ENCODE results near the gene FGF6. TPM values are rescaled to one million over a fixed set of nuclear protein-coding genes. Genes with fewer than 3 reads are reported as not detected.

FGF6 gene
- total and polyA plus RNA-seq, 9 of the 15 experiments (the other 6 are each of a cell fraction or from before 2014, with no cell fraction given): 0.14 TPM; not detected in 8

DNA sequence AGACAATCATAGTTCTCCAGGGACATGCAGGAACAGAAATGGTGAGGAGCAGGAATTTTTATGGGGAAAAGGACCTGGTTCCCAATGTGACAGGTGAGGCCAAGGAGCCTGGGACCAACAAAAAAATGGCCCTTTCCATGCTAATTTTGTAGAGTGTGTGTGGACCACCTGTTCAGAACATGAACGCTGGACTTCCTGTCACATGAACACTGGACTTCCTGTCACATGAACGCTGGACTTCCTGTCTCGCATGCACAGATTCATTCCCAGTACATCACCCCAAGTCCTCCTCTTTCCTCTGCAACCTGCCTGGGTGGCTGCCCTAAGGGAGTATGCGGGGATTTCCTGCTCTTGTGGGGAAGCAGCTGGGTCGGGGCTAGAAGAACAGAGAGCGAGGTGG is 10.1 kb downstream of the FGF6 start:
- 24% methylated on average over 6 of the region's 6 CpGs for WGBS (ENCODE audit: insufficient coverage, low coverage, missing lambda C conversion rate)
- TF ChIP-seq E2F1 (CRISPR knock-in tag; IDR thresholded peaks at IDR 0.05): no peak
- no peak for TF ChIP-seq SRSF1 (IDR thresholded peaks at IDR 0.05; ENCODE audit: low read depth, low read length)
- no peak for TF ChIP-seq MXI1 (IDR thresholded peaks at IDR 0.05; ENCODE audit: low read depth, low read length)
- TF ChIP-seq MLX (CRISPR knock-in tag; conservative IDR thresholded peaks at IDR 0.05): no peak
- TF ChIP-seq E2F3 (CRISPR knock-in tag; IDR thresholded peaks at IDR 0.05): no peak
- no peak for TF ChIP-seq RERE (CRISPR knock-in tag; IDR thresholded peaks at IDR 0.05; ENCODE audit: borderline replicate concordance)
- no peak for TF ChIP-seq ZNF766 (CRISPR knock-in tag; conservative IDR thresholded peaks at IDR 0.05)
- TF ChIP-seq PPARD (CRISPR knock-in tag; IDR thresholded peaks at IDR 0.05): no peak
- no peak for TF ChIP-seq PML (IDR thresholded peaks at IDR 0.05; ENCODE audit: low read length)
- TF ChIP-seq ZNF23 (CRISPR knock-in tag; IDR thresholded peaks at IDR 0.05): no peak
- no peak for TF ChIP-seq SUPT5H (IDR thresholded peaks at IDR 0.05)
- no peak for TF ChIP-seq CBFB (CRISPR knock-in tag; IDR thresholded peaks at IDR 0.05)
- peak; percentile 68 for TF ChIP-seq GABPA (tag; conservative IDR thresholded peaks at IDR 0.05; ENCODE audit: low read depth)
- TF ChIP-seq PTBP1 (IDR thresholded peaks at IDR 0.05; ENCODE audit: low read depth, low read length): no peak
- TF ChIP-seq, protein P1, sequence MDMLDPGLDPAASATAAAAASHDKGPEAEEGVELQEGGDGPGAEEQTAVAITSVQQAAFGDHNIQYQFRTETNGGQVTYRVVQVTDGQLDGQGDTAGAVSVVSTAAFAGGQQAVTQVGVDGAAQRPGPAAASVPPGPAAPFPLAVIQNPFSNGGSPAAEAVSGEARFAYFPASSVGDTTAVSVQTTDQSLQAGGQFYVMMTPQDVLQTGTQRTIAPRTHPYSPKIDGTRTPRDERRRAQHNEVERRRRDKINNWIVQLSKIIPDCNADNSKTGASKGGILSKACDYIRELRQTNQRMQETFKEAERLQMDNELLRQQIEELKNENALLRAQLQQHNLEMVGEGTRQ (CRISPR knock-in tag; IDR thresholded peaks at IDR 0.05): peak; percentile 62
- TF ChIP-seq ZNF140 (CRISPR knock-in tag; IDR thresholded peaks at IDR 0.05): no peak
- no peak for TF ChIP-seq CHCHD3 (CRISPR knock-in tag; IDR thresholded peaks at IDR 0.05)

More for the DNA sequence above, 10.1 kb downstream of the FGF6 start:
- in situ Hi-C loops (cut with MboI): no loop called here
- no peak overlapping the region for H3K27ac ChIP-seq (ENCODE audit: extremely low read depth, low read depth, low read length)
- DNase-seq (ENCODE audit: extremely low read depth in 1 of 4, low spot score in 3 of 4) (no peak), ATAC-seq (no peak), FAIRE-seq (no peak)
- H3K79me2 ChIP-seq (ENCODE audit: control insufficient read depth, insufficient read depth, low read length): no peaks in the 10 kb centered on the region
- H3K4me3 ChIP-seq: no peak overlapping the region
- H2AFZ ChIP-seq (ENCODE audit: low read depth, low read length): no peak overlapping the region
- H3K27me3 ChIP-seq (ENCODE audit: control insufficient read depth in 2 of 2, insufficient read depth in 2 of 2, low read length in 2 of 2): peaks cover 2 to 28% of the 10 kb centered on the region in 2 experiments; a peak in 3 of 5 replicates
- no peaks in the 10 kb centered on the region for H3K9me3 ChIP-seq (replicated peaks; ENCODE audit: control insufficient read depth, insufficient read depth, low read depth, low read length)
- no TSS peak for BruUV-seq (replicated peaks)
- no peaks in the 10 kb centered on the region for H3K9me1 ChIP-seq (ENCODE audit: control insufficient read depth, insufficient read depth, low read length)
- no peak overlapping the region for H3K4me2 ChIP-seq (ENCODE audit: insufficient read depth, low read length)
- CTCF ChIA-PET (ENCODE audit: low intra/inter-chr PET ratio): no interaction called here
- POLR2A ChIA-PET: no interaction called here
- no peaks in the 10 kb centered on the region for H3K4me1 ChIP-seq (replicated peaks in 1 of 2; ENCODE audit: control insufficient read depth in 2 of 2, insufficient read depth in 2 of 2, low read length in 2 of 2)
- no peak overlapping the region for H3K9ac ChIP-seq (ENCODE audit: insufficient read depth in 1 of 2, low read depth in 2 of 2, low read length in 2 of 2)
- H3K36me3 ChIP-seq (ENCODE audit: control insufficient read depth, insufficient read depth, low read length): no peaks in the 10 kb centered on the region
- intact Hi-C loops (cut with micrococcal nuclease): no loop called here
- H4K20me1 ChIP-seq (replicated peaks; ENCODE audit: control insufficient read depth, insufficient read depth, low read length): no peaks in the 10 kb centered on the region; the same call in 1 of the 2 replicates
